ENCODE data around the gene NAB1.

NAB1 gene

GRCh38 chr2:190678444-190679162 is 29.7 kb downstream of the NAB1 start:
- Histone ChIP-seq H3K9me3 (ENCODE audit: low read length) (no peaks in the 10 kb centered on the region), H2AFZ (ENCODE audit: low read length) (no peak overlapping the region), H3K79me2 (ENCODE audit: insufficient read depth, low read length) (no peaks in the 10 kb centered on the region), H3K4me1 (ENCODE audit: insufficient read depth, low read length, severe bottlenecking) (peaks cover 18% of the 10 kb centered on the region), H3K27ac (ENCODE audit: low read depth, low read length, poor library complexity, severe bottlenecking) (no peak overlapping the region), H3K4me2 (ENCODE audit: low read length) (no peak overlapping the region), H4K20me1 (ENCODE audit: insufficient read depth, low read length) (no peaks in the 10 kb centered on the region), H3F3A (ENCODE audit: insufficient read depth, low read length) (no peaks in the 10 kb centered on the region), H3K36me3 (ENCODE audit: insufficient read depth, low read length) (no peaks in the 10 kb centered on the region; the same call in 1 of the 2 replicates), H3K9ac (ENCODE audit: low read length) (no peak overlapping the region), H3K9me2 (ENCODE audit: low read depth, low read length) (no peaks in the 10 kb centered on the region), H3K27me3 (ENCODE audit: insufficient read depth, low read length) (no peaks in the 10 kb centered on the region), H3K4me3 (ENCODE audit: low read depth, low read length, poor library complexity, severe bottlenecking) (no peak overlapping the region)
- no peak for TF ChIP-seq EZH2 (IDR thresholded peaks at IDR 0.05; ENCODE audit: borderline replicate concordance, low read length)
- TF ChIP-seq, protein P1, sequence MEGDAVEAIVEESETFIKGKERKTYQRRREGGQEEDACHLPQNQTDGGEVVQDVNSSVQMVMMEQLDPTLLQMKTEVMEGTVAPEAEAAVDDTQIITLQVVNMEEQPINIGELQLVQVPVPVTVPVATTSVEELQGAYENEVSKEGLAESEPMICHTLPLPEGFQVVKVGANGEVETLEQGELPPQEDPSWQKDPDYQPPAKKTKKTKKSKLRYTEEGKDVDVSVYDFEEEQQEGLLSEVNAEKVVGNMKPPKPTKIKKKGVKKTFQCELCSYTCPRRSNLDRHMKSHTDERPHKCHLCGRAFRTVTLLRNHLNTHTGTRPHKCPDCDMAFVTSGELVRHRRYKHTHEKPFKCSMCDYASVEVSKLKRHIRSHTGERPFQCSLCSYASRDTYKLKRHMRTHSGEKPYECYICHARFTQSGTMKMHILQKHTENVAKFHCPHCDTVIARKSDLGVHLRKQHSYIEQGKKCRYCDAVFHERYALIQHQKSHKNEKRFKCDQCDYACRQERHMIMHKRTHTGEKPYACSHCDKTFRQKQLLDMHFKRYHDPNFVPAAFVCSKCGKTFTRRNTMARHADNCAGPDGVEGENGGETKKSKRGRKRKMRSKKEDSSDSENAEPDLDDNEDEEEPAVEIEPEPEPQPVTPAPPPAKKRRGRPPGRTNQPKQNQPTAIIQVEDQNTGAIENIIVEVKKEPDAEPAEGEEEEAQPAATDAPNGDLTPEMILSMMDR (IDR thresholded peaks at IDR 0.05; ENCODE audit: low read length): no peak

DNA sequence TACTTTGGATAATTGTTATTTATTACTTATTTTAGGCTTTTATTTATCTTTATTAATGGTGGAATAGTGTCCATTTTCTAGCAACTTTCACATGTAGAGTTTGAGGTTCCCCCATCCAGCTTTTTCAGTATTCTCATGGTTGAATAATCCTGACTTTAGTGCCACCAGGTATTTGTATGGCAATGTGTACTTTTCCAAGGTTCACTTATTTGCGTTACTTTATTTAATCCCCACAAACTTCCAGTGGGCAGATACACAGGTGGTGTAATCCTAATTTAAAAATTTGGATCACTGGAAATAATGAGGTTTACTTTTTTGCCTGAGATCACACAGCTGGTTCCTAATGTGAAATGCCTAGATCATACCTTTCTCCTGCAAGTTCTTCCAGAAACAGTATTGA is 30.5 kb downstream of the NAB1 start:
- Histone ChIP-seq H3K4me3 (ENCODE audit: low read depth, low read length, poor library complexity, severe bottlenecking) (no peak overlapping the region), H3K9ac (ENCODE audit: low read length) (no peak overlapping the region), H4K20me1 (ENCODE audit: insufficient read depth, low read length) (no peaks in the 10 kb centered on the region), H3K4me2 (ENCODE audit: low read length) (no peak overlapping the region), H3K4me1 (ENCODE audit: insufficient read depth, low read length, severe bottlenecking) (peaks cover 22% of the 10 kb centered on the region), H3F3A (ENCODE audit: insufficient read depth, low read length) (no peaks in the 10 kb centered on the region), H3K9me3 (ENCODE audit: low read length) (no peaks in the 10 kb centered on the region), H2AFZ (ENCODE audit: low read length) (no peak overlapping the region), H3K9me2 (ENCODE audit: low read depth, low read length) (no peaks in the 10 kb centered on the region), H3K27ac (ENCODE audit: low read depth, low read length, poor library complexity, severe bottlenecking) (no peak overlapping the region), H3K27me3 (ENCODE audit: insufficient read depth, low read length) (no peaks in the 10 kb centered on the region), H3K79me2 (ENCODE audit: insufficient read depth, low read length) (no peaks in the 10 kb centered on the region), H3K36me3 (ENCODE audit: insufficient read depth, low read length) (no peaks in the 10 kb centered on the region; the same call in 1 of the 2 replicates)
- TF ChIP-seq EZH2 (IDR thresholded peaks at IDR 0.05; ENCODE audit: borderline replicate concordance, low read length): no peak
- TF ChIP-seq, protein P1 (IDR thresholded peaks at IDR 0.05; ENCODE audit: low read length): no peak

DNA sequence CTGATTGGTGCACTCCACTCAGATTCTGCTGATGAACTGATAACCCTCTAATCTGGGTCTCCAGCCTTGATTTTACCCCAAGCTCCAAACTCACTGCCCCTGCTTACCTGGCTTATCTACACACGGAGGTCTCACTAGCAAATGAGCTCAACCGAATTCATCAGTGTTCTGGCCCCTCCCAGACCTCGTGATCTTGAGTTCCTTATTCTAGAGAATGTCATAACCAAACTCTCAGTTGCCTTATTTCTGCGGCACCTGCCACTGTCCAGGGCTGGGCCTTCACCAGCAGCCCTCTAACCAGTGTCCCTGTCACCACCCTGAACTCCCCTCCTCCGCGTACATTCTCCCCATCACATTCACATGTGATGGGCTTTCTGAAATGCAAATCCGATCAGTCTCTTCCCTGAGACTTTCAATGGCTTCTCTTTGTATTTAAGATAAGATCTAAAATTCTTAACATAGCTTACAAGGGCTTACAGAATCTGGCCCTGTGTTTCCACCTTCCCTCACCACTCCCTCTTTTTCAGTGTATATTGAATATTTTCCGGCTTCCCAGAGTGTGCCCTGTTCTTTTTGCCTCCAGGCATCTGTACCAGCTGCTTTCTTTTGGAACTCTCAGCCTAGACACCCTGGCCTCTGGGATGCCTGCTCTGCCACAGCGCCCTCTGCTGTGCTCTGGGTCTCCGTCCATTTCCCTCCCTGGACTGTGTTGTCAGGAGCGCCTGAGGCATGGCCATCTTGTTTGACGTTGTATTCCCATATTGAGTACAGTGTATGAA is 31.1 kb downstream of the NAB1 start:
- peaks cover 22% of the 10 kb centered on the region for H3K4me1 ChIP-seq (ENCODE audit: insufficient read depth, low read length, severe bottlenecking)
- H3K9me3 ChIP-seq (ENCODE audit: low read length): no peaks in the 10 kb centered on the region
- no peak overlapping the region for H3K4me2 ChIP-seq (ENCODE audit: low read length)
- H3K36me3 ChIP-seq (ENCODE audit: insufficient read depth, low read length): peaks cover 5% of the 10 kb centered on the region; the same call in 1 of the 2 replicates
- H3K27me3 ChIP-seq (ENCODE audit: insufficient read depth, low read length): no peaks in the 10 kb centered on the region
- no peaks in the 10 kb centered on the region for H4K20me1 ChIP-seq (ENCODE audit: insufficient read depth, low read length)
- no peak overlapping the region for H3K27ac ChIP-seq (ENCODE audit: low read depth, low read length, poor library complexity, severe bottlenecking)
- no peak overlapping the region for H3K9ac ChIP-seq (ENCODE audit: low read length)
- H3F3A ChIP-seq (ENCODE audit: insufficient read depth, low read length): no peaks in the 10 kb centered on the region
- TF ChIP-seq, protein P1 (IDR thresholded peaks at IDR 0.05; ENCODE audit: low read length): peak; percentile 84
- TF ChIP-seq EZH2 (IDR thresholded peaks at IDR 0.05; ENCODE audit: borderline replicate concordance, low read length): no peak
- H3K9me2 ChIP-seq (ENCODE audit: low read depth, low read length): no peaks in the 10 kb centered on the region
- no peak overlapping the region for H2AFZ ChIP-seq (ENCODE audit: low read length)
- no peak overlapping the region for H3K4me3 ChIP-seq (ENCODE audit: low read depth, low read length, poor library complexity, severe bottlenecking)
- no peaks in the 10 kb centered on the region for H3K79me2 ChIP-seq (ENCODE audit: insufficient read depth, low read length)

Measured in OCI-LY1 (cell line).